GM18505 (cell line): ENCODE results near the gene GOLGA8S.
"Not testable (repeated sequence)": the region's sequence is repeated elsewhere in the genome, so short reads cannot be mapped to it uniquely, and the experiment has no call there.

Source experiments
- ATAC-seq: cut with Tn5 transposase; IDR thresholded peaks from one replicate; pipeline ENCODE4 v1.9.1; 2021; ENCODE audit not compliant: unreplicated experiment
- POLR2A ChIP-seq: IDR thresholded peaks from 4 replicates; pipeline ENCODE4 v1.6.1; 2011; ENCODE audit warnings: borderline replicate concordance; ENCODE audit not compliant: insufficient read depth, insufficient read length; ENCODE audit errors: extremely low read depth

Gene GOLGA8S

DNA sequence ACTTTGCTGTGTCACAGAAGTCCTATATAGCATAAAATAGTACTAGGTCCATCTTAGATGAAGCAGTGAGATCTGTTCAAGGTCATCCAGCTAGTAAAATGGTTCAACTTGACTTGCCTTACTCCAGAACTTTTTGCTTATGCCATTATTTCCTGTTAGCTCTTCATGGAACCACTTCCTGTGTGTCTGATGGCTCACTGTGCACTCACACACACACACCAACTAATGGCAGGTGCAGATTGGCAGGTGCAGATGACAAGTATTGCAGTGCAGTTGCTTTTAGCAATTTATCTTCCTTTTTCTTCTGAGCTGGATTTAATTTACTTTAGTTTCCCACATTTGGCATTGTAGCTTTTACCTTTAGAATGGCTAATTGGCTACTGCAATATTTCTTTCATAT is 29.8 kb downstream of the GOLGA8S start:
- ATAC-seq = no peak
- no peak for TF ChIP-seq POLR2A

DNA sequence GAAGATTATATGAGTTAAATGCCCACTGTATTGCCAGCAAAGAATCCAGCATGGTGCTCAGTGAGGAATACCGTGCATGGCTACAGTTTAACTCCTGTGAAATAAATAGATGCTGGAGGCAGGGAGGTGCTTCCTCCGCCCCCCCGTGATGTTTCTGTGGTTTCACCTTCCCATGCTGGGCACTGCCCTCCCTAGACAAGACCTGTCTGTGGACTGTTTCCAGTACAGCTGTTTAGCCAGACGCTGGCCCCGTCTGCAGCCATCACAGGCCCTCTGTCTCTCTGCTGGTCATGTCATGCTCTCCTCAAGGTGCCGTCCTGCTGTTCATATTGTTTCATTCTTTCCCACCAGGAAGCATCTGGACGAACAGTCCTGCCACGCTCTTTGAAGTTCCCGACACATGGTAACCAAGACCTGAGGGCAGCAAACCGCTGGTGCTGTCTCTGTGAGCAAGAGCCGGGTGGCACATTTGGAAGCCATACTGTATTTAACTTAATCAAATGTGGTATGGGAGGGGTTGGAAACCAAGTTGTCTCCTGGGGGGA is 31.4 kb downstream of the GOLGA8S start:
- no peak for ATAC-seq
- TF ChIP-seq POLR2A = no peak

DNA sequence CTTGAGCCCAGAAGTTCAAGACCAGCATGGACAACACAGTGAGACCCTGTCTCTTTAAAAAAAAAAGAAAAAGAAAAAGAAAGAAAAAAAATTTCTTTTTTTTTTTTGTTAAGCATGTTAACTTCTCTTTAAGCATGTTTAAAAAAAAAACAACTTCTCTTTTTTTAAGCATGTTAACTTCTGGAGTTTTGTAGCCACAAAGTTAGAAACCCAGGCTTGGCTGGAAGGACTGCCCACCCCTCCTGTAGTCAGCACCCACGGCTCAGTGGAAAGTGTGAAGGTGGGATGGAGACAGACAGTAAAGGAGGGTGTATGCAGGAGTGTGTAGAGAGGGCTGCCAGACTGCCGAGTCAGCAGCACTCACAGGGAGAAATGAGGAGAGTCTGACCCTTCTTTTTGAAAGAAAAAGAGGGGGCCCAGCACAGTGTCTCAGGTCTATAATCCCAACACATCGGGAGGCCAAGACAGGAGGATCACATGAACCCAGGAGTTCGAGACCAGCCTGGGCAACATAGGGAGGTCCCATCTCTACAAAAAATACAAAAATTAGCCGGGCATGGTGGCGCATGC is 33.2 kb downstream of the GOLGA8S start:
- no peak for TF ChIP-seq POLR2A
- no peak for ATAC-seq

DNA sequence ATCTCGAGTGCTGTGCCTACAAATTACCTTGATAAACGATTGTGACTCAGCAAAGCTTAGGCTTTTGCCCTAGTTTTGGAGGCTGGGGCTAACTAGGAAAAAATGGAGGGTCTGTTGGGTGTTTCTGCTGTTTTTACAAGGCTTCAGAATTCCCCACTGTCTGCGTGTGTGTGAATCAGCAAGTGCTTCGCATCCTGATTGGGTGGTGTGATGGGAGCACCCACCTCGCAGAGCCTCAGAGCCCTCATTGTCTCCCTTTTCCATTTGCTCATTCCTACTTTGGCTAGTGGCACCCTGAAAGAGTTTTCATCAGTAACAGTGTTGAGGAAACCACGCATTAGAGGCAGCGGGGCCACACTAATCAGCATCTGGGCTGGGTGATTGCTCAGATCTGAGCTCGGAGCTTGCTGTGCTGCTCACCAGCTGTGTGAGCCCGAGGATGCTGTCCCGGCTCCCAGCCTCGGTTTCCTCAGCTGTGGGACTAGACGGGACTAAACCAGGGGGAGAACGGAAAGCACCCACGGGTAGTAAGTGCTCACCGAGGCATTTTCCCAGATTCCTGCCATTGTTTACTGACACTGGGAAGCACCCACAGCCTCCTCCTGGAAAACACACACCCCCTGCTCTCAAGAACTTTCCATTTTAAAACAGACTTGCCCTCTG is 40.6 kb downstream of the GOLGA8S start:
- ATAC-seq = no peak
- no peak for TF ChIP-seq POLR2A

DNA sequence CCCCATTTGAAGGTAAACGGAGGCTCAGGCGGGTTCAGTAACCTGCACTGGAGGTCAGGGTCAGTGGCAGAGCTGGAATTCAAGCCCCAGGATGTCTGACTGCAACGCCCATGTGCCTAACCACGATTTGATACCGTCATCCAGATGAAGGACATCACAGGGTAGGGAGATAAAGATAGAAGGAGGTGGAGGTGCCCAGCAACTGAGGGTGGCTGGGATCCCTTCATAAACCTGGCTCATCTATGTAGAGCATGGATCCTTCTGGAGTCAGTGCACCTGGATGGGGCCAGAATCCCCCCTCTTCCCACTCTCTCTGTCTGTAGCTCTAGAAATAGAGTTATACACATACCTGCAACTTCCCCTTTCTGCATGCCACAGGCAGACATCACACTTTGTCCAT is 41.3 kb downstream of the GOLGA8S start:
- ATAC-seq = no peak
- no peak for TF ChIP-seq POLR2A

DNA sequence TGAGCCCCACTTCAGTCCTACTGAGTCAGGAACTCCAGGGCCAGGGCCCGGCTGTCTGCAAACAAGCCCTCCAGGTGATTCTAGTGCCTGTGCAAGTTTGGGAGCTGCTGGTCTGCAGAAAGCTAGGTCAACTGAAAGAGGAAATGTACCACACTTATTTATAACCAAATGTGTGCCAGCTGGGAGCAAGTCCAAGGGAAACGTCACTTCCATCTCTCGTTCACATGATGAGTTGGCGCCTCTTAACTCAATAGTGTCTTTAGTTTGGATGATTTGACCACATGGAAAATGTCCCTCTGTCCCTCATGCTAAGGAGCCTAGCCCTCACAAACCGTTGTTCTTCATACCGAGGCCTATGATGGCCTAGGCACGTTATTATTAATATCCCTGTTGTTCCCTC is 43.2 kb downstream of the GOLGA8S start:
- ATAC-seq = no peak
- TF ChIP-seq POLR2A = no peak

DNA sequence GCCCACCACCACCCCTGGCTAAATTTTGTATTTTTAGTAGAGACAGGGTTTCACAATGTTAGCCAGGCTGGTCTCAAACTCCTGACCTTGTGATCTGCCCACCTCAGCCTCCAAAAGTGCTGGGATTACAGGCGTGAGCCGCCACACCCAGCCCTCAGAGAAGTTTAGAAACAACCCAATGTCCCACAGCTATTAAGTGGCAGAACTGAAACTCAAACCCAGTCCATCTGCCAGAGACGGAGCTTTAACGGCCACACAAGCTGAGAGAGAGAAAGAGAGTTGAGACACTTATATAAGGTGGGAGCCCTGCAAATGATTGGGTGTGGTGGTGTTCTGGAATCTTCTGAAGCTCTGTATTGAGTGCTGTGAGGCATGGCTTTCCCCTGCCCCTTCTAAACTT is 43.8 kb downstream of the GOLGA8S start:
- not testable (repeated sequence) for ATAC-seq

DNA sequence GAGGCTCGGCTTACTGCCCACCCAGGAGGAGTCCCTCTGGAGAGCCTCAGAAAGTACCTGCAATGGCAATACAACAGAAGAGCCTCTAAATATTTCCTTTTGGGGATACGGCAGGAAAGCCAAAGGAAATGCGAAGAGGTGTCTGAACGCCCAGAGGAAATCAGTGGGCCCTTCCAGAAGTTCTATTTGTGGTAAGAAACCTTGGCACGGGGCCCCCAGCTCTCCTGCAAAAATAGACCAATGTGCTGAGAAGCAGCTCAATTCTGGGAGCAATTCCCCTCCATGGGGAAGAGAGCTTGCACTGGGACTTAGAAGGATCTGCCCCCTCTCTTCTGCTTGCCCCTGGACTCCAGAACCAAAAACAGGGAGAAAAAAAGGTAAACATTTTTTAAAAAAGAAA is 44.7 kb downstream of the GOLGA8S start:
- not testable (repeated sequence) for ATAC-seq

DNA sequence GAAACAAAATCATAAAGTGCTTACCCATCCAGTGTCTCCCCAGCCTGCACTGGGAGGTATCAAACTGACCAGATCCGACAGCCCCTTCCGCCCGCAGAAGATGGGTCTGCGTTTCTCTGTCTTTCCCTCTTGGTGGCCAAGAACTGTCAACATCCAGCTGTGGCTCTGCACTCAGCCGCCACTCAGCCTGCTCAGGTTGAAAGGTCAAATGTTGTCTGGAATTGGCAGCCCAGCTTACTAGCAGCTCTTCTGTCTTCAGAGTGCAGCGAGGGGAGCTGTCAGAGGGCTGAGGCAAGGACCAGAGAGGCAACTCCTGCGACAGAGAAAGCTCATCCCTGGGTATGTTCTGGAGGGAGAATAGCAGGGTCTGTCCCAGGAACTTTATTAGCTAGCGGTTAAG is 47.1 kb downstream of the GOLGA8S start:
- ATAC-seq = no peak
- TF ChIP-seq POLR2A = no peak

DNA sequence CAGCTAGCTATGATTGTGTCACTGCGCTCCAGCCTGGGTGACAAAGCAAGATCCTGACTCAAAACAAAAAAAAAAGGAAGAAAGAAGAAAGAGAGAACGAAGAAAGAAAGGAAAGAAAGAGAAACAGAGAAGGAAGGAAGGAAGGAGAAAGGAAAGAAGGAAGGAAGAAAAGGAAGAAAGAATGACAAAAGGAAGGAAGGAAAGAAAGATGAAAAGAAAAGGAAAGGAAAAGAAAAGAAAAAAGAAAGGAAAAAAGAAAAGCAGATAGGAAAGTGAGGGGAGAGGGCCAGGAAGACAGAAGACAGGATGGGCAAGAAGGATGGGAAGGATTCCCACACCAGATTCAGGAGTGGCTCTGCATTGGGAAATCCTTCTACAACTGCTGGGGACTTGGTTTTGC is 47.6 kb downstream of the GOLGA8S start:
- no peak for TF ChIP-seq POLR2A

DNA sequence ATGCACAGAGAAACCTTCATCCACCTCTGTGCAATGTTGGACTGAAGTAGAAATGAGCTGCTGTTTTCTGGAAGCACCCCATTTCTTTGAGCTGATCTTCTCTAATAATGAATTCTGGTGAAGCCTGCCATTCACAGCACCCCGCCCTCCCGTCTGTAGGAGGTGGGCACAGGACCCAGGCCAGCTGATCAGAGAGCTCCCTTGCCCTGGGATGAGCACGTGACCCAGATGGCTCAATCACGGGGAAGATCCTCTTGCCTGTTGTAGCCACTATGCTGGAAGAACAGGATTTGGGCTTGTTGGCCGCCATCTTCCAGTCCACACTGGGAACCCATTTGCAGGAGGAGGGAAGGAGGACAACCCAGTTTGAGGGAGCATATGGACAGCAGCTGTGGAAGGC is 48.0 kb downstream of the GOLGA8S start:
- no peak for ATAC-seq
- TF ChIP-seq POLR2A = no peak

More for the DNA sequence above, 47.6 kb downstream of the GOLGA8S start:
- ATAC-seq = no peak

DNA sequence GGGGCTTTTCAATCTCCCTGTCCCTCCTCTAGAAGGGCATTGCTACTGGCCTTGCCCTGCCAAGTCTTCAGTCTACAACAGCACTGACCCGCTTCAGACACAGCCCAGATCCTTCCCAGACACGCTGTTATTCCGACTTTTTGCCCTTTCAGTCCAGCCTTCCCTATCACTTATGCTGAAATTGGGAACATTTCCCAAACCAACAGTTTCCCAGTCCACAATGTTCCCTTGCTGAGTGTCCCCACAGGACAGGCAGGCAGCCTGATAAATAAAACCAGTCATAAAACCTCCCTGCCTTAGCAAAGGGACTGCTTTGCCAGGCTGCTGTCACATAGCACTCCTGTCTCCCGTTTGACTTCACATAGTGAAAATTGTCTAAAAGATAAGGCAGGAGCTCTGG is 49.0 kb downstream of the GOLGA8S start:
- no peak for TF ChIP-seq POLR2A
- no peak for ATAC-seq

DNA sequence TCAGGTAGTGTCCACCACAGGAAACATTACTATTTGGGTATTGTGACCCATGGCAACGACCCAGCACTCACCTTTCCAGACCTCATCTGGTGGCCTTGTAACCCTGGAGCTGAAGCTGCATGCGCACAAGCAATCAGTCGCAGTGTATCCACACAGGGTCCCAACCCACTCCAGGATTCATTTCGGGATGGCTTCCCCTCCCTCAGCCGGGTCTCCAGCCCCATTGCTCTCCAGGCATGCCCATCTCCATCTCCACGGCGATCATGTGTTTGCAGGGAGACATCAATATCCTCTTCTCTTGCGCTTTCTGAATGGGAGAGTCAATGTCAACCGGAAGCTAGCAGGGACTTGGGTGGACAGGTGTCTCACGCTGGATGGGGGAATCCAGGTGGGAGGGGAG is 57.3 kb downstream of the GOLGA8S start:
- no peak for ATAC-seq
- TF ChIP-seq POLR2A = no peak

DNA sequence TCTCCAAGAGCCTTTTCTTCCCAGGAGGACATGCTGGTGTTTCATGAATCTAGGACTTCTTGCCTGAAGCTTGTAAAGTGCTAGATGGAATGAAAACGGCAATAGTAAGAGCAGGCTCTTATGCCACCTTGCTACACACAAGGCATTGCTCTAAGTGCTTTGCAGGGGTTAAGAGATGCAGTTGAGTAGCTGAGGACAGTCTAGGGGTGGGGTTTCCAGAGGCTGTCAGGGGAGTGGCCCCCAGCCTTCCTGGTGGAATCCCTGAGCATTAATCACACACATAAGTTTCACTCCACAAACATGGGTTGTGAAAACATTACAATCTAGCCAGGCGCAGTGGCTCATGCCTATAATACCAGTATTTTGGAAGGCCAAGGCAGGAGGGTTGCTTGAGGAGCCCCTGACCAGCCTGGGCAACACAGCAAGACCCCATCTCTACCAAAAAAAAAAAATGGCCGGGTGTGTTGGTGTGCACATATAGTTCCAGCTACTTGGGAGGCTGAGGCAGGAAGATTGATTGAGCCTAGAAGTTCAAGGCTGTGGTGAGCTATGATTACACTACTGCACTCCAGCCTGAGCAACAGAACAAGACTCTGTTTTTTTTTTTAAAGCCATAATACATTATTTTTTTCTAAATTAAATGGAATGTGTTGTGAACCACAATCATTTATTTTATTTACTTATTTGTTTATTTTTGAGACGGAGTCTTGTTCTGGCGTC is 58.5 kb downstream of the GOLGA8S start:
- ATAC-seq = not testable (repeated sequence)
